IPS-NIHi11 (cell line): ENCODE measurements around the gene NFE2L2.
A peak's percentile ranks its signal among the peaks of the same experiment; 100 is the strongest.
"Not testable (repeated sequence)": the region's sequence is repeated elsewhere in the genome, so short reads cannot be mapped to it uniquely, and the experiment has no call there.

Experiments used
- DNase-seq: peaks from one replicate; pipeline ENCODE4 v3.0.0; 2012; ENCODE audit warnings: mixed read lengths, low spot score

The NFE2L2 gene

GRCh38 chr2:177264693-177265587 lies at the start of gene NFE2L2:
Gene NFE2L2 (minus strand): TSS chr2:177264727. CDS start chr2:177264576, 151 bp downstream.
- peak; percentile 94 for DNase-seq

GRCh38 chr2:177314194-177314593 lies 49.7 kb upstream of the NFE2L2 start:
- no peak for DNase-seq

DNA sequence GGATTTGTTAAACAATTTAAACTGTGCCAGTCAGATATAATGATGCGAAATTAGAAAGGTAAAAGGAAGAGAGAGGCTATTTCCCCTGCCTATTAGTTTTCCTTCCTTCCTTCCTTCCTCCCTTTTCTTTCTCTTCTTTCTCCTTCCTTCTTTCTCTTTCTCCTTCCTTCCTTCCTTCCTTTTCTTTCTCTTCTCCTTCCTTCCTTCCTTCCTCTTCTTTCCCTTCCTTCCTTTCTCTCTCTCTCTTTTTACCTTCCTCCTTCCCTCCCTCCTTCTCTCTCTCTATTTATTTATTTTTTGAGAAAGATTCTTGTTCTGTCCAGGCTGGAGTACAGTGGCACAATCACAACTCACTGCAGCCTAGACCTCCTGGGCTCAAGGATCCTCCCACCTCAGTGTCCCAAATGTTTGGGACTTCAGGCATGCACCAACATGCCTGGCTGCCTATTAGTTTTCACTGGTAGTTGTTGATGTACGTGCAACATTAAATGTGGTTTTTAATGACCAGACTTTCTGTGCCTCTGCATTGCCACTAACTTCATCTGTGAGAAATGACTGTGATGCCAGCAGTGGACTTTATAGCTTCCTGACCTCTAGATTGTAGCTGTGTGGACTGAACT lies 48.7 kb upstream of the NFE2L2 start:
- DNase-seq: no peak

- DNase-seq: no peak
Observed at GRCh38 chr2:177312562-177312961, 48.0 kb upstream of the NFE2L2 start.

DNA sequence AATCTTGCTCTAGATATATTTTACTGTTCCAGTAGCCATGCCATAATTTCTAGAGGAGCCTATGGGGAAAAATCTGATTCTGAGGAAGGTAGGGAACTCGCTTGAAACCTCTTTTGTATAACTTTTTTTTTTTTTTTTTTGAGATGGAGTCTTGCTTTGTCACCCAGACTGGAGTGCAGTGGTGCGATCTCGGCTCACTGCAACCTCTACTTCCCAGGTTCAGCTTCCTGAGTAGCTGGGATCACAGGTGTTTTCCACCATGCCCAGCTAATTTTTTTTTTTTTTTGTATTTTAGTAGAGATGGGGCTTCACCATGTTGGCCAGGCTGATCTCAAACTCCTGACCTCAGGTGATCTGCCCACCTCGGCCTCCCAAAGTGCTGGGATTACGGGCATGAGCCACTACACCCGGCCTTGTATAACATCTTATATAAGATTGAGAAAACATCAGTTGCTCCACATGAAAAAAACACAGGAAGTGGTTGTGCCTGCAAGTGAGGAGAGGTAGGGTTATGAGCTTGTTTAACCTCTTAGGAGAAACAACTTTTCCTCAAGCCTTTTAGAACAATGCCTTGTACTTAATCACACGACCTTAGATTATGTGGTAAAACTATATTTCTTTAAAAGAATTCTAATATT lies 45.3 kb upstream of the NFE2L2 start:
- DNase-seq: not testable (repeated sequence)

DNA sequence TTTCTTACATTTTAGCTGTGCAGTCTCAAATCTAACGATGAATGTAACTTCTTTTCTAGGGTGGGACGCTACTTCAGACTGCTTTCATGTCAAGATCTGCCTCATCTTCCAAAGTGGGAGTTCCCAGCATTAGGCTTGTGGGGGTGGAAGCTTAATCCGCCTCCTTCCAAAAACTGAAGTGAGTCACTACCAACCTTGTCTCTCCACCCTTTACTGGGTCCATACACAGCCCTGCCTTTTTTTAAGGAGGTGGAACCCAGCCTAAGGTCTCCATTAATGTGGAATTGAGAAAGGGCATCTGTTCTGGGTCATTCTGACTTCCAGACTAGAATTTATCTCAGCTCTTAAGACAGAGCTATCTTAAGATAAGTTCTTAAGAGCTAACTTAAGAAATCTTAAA lies 42.0 kb upstream of the NFE2L2 start:
- no peak for DNase-seq

GRCh38 chr2:177303939-177304338 lies 39.4 kb upstream of the NFE2L2 start:
- no peak for DNase-seq

DNA sequence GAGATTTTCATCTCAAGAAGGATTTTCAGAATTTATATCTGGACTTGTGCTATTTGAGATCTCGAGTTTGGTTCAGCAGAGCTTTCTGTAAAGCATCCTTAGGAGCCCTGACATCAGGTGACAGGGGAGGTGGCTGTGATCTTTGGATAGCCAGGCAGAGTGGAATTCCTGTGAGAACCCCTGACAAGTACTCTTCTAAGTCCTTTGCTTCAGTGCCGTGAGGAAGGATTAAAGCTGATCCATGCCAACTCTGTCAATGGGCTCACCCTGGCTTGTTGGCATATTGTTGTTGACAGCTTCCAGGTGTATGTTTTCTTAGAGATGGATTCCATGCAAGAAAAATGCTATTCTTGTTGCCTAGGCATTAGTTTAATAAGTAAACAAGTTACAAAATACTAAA lies 38.0 kb upstream of the NFE2L2 start:
- DNase-seq: no peak

GRCh38 chr2:177298191-177298590 lies 33.7 kb upstream of the NFE2L2 start:
- DNase-seq: no peak

GRCh38 chr2:177296040-177296439 lies 31.5 kb upstream of the NFE2L2 start:
- DNase-seq: no peak

GRCh38 chr2:177295484-177295883 lies 31.0 kb upstream of the NFE2L2 start:
- no peak for DNase-seq

GRCh38 chr2:177291701-177292100 lies 27.2 kb upstream of the NFE2L2 start:
- DNase-seq: no peak

DNA sequence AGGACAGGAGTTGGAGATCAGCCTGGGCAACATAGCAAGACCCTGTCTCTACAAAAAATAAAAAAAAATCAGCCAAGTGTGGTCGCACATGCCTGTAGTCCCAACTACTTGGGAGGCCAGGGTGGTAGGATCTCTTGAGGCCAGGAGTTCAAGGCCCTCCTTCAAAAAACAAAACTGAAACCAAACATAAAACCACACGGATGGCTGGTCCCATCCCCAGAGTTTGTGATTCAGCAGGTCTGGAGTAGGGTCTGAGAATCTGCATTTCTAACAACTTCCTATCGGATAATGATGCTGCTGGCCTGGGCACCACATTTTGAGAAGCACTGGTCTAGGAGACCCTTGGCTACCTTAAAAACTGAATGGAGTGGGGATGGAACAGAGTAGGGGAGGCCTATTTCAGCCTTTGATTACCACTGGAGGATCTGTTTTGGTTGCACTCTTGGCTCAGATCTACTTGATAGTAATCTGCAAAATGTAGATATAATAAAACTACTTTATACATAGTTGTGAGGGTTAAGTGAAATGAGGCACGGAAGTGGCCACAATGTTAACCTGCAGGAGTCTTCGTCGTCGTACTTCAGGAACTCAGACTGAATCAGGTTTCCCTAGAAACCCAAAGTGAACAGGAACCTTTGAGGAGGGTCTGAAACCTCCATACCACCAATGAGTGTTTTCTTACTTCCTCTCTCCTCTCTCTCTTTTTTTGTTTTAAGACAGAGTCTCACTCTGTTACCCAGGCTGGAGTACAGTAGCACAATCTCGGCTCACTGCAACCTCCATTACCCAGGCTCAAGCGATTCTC lies 25.5 kb upstream of the NFE2L2 start:
- no peak for DNase-seq

GRCh38 chr2:177287814-177288213 lies 23.3 kb upstream of the NFE2L2 start:
- DNase-seq: no peak

GRCh38 chr2:177285892-177286715 lies 21.6 kb upstream of the NFE2L2 start:
- no peak for DNase-seq

GRCh38 chr2:177284531-177284930 lies 20.0 kb upstream of the NFE2L2 start:
- no peak for DNase-seq

- no peak for DNase-seq
Observed at GRCh38 chr2:177283906-177284305, 19.4 kb upstream of the NFE2L2 start.

DNA sequence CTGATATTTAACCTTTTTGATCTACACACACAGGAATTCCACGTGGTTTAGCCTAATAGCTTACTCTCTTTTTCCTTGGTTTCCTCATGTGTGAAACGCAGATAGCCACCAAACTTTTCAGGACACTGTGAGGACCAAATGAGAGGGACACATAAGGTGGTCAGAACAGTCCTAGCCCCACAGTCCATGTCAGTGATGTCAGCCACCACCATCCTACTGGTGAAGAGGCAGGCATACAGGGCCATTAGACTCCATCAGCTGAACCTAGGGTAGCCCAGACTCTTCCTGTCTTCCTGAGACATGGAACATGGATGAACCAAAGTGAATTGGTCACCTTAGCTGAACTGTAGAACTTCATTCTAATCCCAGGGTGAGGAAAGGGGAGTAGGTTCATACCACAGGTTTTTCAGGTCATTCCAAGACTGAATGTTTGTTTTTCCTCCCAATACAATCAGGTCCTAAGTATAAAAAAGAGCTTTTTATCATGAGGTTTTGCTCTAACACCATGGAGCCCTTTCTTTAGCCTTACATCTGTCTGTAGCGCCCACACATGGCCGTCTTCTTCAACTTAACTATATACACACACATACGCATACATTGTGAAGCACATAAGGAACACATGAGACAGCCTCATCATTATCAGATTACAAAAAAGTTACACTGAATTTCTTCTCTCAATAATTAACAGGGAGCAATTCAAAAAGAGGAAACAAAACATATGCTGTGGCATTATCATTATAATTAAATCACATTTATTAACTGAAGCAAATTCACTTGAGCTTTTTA lies 18.5 kb upstream of the NFE2L2 start:
- no peak for DNase-seq

GRCh38 chr2:177282181-177282641 lies 17.7 kb upstream of the NFE2L2 start:
- no peak for DNase-seq
